Midbrain (tissue), 1 donor: ENCODE results near the gene JAKMIP1.

ENCODE experiments used
- DNase-seq: peaks from one replicate; lab custom pipeline; 2025; lab: John Stamatoyannopoulos, UW

The JAKMIP1 gene

GRCh38 chr4:6201580-6202091 lies 1.3 kb upstream of the JAKMIP1 start:
- DNase-seq = no peak

GRCh38 chr4:6200922-6201362 lies 593 bp upstream of the JAKMIP1 start:
- DNase-seq = no peak

- DNase-seq = no peak
These were observed 877 bp downstream of the JAKMIP1 start for GRCh38 chr4:6199422-6199921.

- DNase-seq = no peak
These were observed 1.5 kb downstream of the JAKMIP1 start for GRCh38 chr4:6198768-6199421.

- DNase-seq = no peak
These were observed 2.1 kb downstream of the JAKMIP1 start for GRCh38 chr4:6198278-6198677.

- no peak for DNase-seq
These were observed 2.7 kb downstream of the JAKMIP1 start for GRCh38 chr4:6197433-6198174.

- DNase-seq = no peak
These were observed 3.5 kb downstream of the JAKMIP1 start for GRCh38 chr4:6196871-6197270.

- no peak for DNase-seq
These were observed 4.0 kb downstream of the JAKMIP1 start for GRCh38 chr4:6196324-6196723.

GRCh38 chr4:6195602-6196319 lies 4.6 kb downstream of the JAKMIP1 start:
- no peak for DNase-seq

- DNase-seq = peak; percentile 49
These were observed 5.7 kb downstream of the JAKMIP1 start for GRCh38 chr4:6194458-6195195.

- DNase-seq = no peak
These were observed 7.0 kb downstream of the JAKMIP1 start for GRCh38 chr4:6193399-6193798.

- DNase-seq = no peak
These were observed 8.1 kb downstream of the JAKMIP1 start for GRCh38 chr4:6192245-6192644.

- DNase-seq = no peak
These were observed 8.8 kb downstream of the JAKMIP1 start for GRCh38 chr4:6191448-6192130.

GRCh38 chr4:6190486-6190885 lies 9.9 kb downstream of the JAKMIP1 start:
- DNase-seq = no peak

GRCh38 chr4:6189511-6189910 lies 10.8 kb downstream of the JAKMIP1 start:
- no peak for DNase-seq

GRCh38 chr4:6188687-6189305 lies 11.6 kb downstream of the JAKMIP1 start:
- DNase-seq = peak; percentile 42

- DNase-seq = no peak
These were observed 16.2 kb downstream of the JAKMIP1 start for GRCh38 chr4:6184169-6184568.

GRCh38 chr4:6183740-6184139 lies 16.6 kb downstream of the JAKMIP1 start:
- DNase-seq = no peak

- no peak for DNase-seq
These were observed 17.7 kb downstream of the JAKMIP1 start for GRCh38 chr4:6182376-6183280.
